AG09319 (cell line): ENCODE results near the gene CAPN11.
A peak's percentile ranks its signal among the peaks of the same experiment; 100 is the strongest.

Source experiments
- DNase-seq: peaks from one replicate; pipeline ENCODE4 v3.0.0-alpha.2; 2010; ENCODE audit warnings: low read depth; ENCODE audit errors: extremely low read depth
- TF ChIP-seq, protein P1 (sequence below): IDR thresholded peaks from 2 replicates; pipeline ENCODE4 v1.5.1; 2011; ENCODE audit warnings: low read depth, mild to moderate bottlenecking, inconsistent platforms, low read length, moderate library complexity

Gene CAPN11

DNA sequence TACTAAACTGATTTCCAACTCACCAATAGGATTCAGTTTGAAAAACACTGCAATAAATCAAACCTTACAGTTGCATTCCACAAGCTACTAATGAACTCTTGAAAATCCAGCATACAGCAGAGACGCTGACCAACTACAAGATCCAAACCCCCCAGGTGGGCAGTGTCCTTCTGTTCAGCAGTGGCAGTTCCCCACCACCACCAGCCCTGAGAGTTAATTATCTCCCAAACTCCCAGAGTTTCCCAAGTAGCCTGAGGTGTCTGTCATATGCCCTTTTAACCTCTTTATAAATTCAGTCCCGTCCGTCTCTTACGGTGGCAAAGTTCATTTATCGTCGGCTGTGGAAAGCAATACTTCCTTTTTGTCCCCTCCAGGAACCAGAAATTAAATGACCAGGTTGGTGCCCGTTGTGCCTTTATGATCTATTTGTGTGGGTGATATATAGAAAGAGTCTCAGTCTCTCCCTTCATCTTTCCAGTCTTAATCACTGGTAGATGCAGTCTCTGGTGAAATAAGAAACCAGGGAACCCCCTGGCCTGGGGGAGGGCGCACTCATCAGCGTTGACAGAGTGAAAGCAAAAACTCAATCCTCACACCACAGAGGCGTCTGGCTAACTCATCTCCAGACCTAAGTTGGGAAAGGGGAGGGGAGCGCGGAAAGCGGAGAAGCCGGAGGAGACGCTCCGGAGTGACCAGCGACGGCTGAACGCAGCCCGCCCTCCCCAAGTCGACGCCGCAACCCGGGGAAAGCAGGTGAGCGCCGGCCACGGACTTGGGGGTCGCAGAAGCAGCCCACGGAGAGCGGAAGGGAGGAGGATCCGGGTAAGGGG lies 32.1 kb upstream of the CAPN11 start:
- no peak for DNase-seq
- TF ChIP-seq, protein P1, sequence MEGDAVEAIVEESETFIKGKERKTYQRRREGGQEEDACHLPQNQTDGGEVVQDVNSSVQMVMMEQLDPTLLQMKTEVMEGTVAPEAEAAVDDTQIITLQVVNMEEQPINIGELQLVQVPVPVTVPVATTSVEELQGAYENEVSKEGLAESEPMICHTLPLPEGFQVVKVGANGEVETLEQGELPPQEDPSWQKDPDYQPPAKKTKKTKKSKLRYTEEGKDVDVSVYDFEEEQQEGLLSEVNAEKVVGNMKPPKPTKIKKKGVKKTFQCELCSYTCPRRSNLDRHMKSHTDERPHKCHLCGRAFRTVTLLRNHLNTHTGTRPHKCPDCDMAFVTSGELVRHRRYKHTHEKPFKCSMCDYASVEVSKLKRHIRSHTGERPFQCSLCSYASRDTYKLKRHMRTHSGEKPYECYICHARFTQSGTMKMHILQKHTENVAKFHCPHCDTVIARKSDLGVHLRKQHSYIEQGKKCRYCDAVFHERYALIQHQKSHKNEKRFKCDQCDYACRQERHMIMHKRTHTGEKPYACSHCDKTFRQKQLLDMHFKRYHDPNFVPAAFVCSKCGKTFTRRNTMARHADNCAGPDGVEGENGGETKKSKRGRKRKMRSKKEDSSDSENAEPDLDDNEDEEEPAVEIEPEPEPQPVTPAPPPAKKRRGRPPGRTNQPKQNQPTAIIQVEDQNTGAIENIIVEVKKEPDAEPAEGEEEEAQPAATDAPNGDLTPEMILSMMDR, result no peak

DNA sequence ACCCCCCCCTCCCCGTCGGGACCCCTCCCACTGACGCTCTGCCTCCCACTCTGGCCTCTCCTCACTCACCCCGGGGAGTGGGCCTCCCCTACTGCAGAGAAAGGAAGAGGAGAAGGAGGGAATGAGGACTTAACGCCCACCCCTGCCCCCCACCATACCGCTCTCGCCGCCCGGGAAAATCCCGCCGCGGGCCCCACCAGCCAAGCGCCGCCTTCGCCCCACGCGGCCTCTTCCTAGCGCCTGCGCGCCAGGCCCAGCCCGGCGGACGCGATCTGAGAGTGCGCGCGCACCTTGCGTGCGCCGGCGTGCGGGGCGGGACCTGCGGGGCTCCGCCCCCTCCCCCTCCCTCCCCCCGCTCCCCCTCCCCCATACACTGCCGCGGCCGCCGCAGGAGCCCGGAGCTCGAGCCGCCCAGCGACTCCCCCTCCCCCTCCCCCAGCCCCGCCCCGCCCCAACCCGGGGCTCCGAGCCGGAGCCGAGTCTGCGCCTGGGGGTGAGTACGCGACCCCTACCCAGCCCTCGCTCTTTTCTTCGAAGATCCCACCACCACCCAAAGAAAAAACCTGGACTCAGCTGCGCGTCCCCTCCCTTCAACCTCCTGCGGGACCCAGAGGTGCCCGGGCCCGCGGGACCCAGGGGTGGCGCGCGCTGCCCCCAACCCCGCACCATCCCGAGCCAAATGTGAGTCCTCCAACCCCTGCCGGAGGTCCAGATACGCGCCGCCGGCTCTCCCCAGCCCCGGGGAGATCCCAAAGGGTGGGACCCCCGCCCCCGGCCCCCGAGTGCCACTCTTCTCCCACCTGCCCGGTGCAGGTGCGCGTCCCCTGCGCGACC lies 31.2 kb upstream of the CAPN11 start, which contains the start of the genes MRPL14 and TMEM63B:
MRPL14 (minus strand) TSS at position 267 of the 834 bp plus-strand sequence. CDS start 10,841 bp downstream, outside the sequence.
TMEM63B (plus strand) TSS at position 369 of the 834 bp plus-strand sequence. CDS start 7,031 bp downstream, outside the sequence.
- DNase-seq, result peak; percentile 66
- TF ChIP-seq, protein P1, result no peak

DNA sequence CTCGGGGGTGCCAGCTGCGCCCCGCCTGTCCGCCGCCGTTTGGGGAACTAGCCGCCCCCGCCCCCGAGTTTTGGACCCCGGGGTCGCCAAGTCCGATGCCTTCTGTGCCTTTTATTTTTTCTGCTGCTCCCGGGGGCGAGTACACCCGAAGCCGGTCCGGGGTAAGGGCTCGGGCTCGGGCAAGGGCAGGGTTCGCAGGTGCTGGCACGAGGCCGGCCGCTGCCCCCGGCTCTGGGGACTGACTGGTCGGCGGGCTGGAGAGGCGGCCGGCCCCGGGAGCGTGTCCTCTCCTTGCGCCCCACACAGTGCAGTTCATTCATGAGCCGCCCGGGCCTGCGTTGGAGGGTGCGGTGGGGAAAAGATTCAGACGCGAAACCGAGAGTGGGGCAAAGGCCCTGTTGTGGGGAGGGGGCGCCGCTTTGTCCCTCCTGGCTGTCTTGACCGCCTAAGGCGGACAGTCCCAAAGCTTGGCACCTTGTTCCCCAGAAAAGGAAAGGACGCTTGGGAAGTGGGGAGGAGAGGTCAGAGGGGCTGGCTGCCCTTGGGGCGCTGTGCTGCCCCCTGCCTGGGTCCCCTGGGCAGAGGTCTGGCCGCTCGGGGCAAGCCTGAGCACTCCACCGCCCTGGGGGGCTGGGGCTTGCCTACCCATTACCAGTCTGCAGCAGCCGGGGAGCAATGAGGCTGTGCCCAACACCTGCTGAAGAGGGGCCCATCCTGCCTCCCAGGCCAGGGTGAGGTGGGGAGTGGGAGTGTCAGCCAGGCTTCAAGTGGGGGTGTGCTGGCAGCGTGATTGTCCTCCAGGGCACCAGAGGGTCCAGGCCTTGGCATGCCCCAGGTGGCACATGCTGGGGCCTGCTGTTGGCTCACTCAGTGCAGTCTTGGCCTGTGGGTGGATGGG lies 30.4 kb upstream of the CAPN11 start:
- no peak for DNase-seq
- TF ChIP-seq, protein P1, result no peak; the same call in 1 of the 2 replicates

GRCh38 chr6:44129841-44130322 lies 28.7 kb upstream of the CAPN11 start:
- TF ChIP-seq, protein P1, result no peak
- DNase-seq, result no peak

GRCh38 chr6:44131892-44132291 lies 26.7 kb upstream of the CAPN11 start:
- TF ChIP-seq, protein P1, result no peak

DNA sequence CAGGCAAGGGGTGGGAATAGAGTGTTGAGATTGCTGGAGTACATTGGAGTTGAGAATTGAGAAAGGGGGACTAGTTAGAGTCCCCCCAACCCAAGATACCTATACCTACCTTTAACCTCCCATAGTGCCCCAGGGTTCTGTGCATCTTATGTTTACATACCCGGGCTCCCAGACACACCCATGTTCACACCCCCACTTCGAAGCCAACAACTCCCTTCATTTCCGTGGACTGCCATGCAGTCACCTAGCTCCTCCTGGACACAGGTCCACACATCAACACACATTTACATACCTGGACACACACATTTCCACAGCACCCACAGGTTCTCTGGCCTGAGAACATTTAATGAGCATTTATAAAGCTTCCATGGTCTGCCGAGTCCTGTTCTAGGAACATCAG lies 26.1 kb upstream of the CAPN11 start:
- TF ChIP-seq, protein P1, result no peak
- no peak for DNase-seq

More at GRCh38 chr6:44131892-44132291, 26.7 kb upstream of the CAPN11 start:
- no peak for DNase-seq
